ENCODE measurements around the gene C2orf92. TPM values are rescaled to one million over a fixed set of nuclear protein-coding genes. Genes with fewer than 3 reads are reported as not detected.

C2orf92 gene
- total RNA-seq, 2 experiments from 2014 or later, result 4.5 to 4.8 TPM

DNA sequence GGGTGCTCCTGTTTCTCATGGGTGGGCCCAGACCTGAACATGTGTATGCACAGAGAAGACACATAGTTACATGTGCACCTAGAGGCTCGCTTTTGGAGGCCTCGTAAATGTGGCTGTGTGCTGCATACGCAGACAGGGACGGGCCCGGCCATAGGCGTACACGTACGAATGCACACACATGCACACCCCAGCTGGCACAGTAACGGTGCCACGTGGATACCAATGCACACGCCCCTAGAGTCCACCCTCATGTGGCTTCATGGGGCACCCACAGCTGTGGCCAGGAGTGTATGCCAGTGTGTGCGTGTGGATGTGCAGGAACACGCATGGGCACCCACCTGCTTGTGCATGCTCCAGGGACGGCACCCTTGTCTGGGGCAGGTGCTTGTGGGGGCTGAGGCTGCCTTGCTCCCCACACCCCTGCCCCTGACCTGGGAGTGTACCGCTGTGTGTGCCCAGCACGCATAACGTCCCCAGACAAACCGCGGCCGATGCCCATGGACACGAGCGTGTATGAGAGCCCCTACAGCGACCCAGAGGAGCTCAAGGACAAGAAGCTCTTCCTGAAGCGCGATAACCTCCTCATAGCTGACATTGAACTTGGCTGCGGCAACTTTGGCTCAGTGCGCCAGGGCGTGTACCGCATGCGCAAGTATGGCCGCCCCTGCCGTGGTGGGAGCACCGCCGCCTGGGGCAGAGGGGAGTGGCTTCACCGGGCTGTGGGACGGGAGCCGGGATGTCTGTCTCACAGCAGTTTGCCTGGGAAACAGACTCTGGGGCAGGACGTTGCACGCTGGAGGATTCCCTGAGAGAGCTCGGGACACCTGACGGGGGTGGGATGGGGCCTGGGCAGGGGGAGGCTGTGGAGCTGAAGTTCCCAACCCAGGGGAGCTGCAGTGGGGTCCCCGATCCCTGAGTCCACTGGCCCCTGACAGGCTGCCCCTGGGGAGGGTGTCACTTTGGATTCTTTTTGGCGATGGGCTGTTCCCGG is 64.8 kb downstream of the C2orf92 start:
- ChIA-PET POLR2A (no interaction called here), CTCF (no interaction called here)

DNA sequence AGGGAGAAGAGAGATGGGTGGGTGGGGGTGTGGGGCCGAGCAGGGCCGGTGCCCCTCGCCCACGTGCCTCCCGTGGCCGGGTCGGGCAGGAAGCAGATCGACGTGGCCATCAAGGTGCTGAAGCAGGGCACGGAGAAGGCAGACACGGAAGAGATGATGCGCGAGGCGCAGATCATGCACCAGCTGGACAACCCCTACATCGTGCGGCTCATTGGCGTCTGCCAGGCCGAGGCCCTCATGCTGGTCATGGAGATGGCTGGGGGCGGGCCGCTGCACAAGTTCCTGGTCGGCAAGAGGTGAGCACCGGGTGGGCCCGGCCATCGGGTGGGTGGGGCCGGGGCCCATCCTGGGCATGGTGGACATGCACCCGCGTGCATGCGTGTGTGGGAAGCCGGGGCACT is 65.6 kb downstream of the C2orf92 start:
- Mint-ChIP-seq H3K27ac (no peak overlapping the region), H3K9me3 (peaks cover 3% of the 10 kb centered on the region), H3K36me3 (peaks cover 48% of the 10 kb centered on the region), H3K27me3 (no peaks in the 10 kb centered on the region), H3K4me3 (no peak overlapping the region), H3K4me1 (ENCODE audit: low read depth) (peaks cover 11% of the 10 kb centered on the region)
- ChIA-PET CTCF (no interaction called here), POLR2A (no interaction called here)
- intact Hi-C loops (cut with micrococcal nuclease), result no loop called here
- no peak for DNase-seq

More for the DNA sequence above, 64.8 kb downstream of the C2orf92 start:
- Mint-ChIP-seq H3K9me3 (peaks cover 8% of the 10 kb centered on the region), H3K4me1 (ENCODE audit: low read depth) (peaks cover 12% of the 10 kb centered on the region), H3K27ac (no peak overlapping the region), H3K27me3 (no peaks in the 10 kb centered on the region), H3K36me3 (peaks cover 56% of the 10 kb centered on the region), H3K4me3 (no peak overlapping the region)
- intact Hi-C loops (cut with micrococcal nuclease), result no loop called here
- no peak for DNase-seq

DNA sequence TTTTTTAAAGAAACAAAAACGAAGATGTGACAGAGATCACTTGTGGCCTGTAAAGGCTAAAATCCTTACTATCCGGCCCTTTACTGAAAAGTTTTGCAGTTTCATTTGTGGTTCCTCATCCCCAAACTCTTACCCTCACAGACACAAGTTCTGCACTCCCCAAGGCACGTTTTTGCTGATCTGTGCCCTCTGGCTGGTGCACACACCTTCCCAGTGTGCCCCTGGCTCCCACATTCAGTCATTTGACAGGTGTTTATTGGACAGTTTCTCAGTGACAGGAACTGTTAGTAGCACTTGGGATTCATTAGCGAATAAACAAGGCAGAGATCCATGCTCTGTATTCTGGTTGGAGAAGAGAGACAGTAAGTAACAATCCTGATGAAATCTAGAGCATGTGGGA is 66.7 kb downstream of the C2orf92 start:
- intact Hi-C loops (cut with micrococcal nuclease), result no loop called here
- peaks cover 14% of the 10 kb centered on the region for H3K4me1 Mint-ChIP-seq (ENCODE audit: low read depth)
- H3K36me3 Mint-ChIP-seq, result peaks cover 46% of the 10 kb centered on the region
- no peak for DNase-seq
- no peak overlapping the region for H3K4me3 Mint-ChIP-seq
- ChIA-PET CTCF (interaction anchor here (1.4 kb wide), 1 partner anchor 36 kb away, joined by 4 read pairs; no protein-coding TSS in a partner anchor), POLR2A (no interaction called here)
- no peaks in the 10 kb centered on the region for H3K9me3 Mint-ChIP-seq
- no peak overlapping the region for H3K27ac Mint-ChIP-seq
- H3K27me3 Mint-ChIP-seq, result no peaks in the 10 kb centered on the region

DNA sequence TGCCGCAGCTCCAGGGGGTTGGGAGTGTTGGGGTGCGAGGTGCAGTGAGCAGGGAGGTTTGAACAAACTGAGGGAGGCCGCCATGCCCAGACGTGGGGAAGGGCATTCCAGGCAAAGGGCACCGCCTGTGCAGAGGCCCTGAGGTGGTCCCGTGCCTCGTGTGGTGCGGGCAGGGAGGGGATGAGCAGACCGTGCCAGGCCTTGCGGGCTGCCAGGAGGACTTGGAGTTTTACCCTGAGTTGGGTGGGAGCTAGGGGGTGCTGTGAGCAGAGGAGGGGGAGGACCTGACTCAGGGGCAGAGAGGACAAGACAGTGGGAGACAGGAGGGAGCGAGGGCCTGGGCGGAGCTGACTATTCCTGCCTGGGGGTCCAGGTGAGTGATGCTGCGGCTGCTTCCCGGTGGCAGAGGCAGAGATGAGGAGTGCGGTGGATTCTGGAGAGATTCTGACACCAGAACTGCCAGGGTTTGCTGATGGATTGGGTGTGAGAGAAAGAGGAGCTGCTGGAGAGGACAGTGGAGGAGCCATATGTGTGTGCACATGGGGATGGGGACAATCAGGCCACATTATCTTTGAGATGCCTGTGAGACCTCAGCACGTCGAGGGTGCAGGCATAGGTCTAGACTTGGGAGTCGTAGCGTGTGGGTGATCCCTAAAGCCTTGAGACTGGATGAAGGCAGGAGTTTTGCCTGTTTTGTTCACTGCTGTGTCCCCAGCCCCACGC is 67.3 kb downstream of the C2orf92 start:
- H3K27me3 Mint-ChIP-seq, result no peaks in the 10 kb centered on the region
- peaks cover 44% of the 10 kb centered on the region for H3K36me3 Mint-ChIP-seq
- no peaks in the 10 kb centered on the region for H3K9me3 Mint-ChIP-seq
- no peak overlapping the region for H3K27ac Mint-ChIP-seq
- no peak overlapping the region for H3K4me3 Mint-ChIP-seq
- intact Hi-C loops (cut with micrococcal nuclease), result no loop called here
- POLR2A ChIA-PET, result no interaction called here
- CTCF ChIA-PET, result interaction anchor here (1.3 to 1.4 kb wide), 2 partner anchors 15 to 37 kb away, joined by 3 to 4 read pairs; no protein-coding TSS in a partner anchor
- H3K4me1 Mint-ChIP-seq (ENCODE audit: low read depth), result peaks cover 14% of the 10 kb centered on the region
- no peak for DNase-seq

DNA sequence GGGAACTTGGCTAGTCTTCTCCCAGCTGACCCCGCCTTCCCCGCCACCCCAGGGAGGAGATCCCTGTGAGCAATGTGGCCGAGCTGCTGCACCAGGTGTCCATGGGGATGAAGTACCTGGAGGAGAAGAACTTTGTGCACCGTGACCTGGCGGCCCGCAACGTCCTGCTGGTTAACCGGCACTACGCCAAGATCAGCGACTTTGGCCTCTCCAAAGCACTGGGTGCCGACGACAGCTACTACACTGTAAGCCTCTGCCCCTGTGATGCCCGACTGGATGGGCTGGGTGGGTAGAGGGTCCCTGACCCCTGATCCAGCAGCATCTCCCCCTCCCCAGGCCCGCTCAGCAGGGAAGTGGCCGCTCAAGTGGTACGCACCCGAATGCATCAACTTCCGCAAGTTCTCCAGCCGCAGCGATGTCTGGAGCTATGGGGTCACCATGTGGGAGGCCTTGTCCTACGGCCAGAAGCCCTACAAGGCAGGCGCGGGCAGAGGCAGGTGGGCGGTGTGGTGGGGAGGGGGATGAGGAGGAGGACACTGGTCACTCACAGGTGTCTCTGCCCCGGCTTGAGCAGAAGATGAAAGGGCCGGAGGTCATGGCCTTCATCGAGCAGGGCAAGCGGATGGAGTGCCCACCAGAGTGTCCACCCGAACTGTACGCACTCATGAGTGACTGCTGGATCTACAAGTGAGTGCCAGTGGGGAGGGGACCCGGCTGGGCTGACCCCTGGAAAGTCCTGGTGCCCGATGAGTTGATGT is 68.1 kb downstream of the C2orf92 start:
- ChIA-PET CTCF (interaction anchor here (1.3 to 1.4 kb wide), 2 partner anchors 14 to 38 kb away, joined by 3 to 4 read pairs; no protein-coding TSS in a partner anchor), POLR2A (no interaction called here)
- Mint-ChIP-seq H3K27me3 (no peaks in the 10 kb centered on the region), H3K9me3 (no peaks in the 10 kb centered on the region), H3K36me3 (peaks cover 39% of the 10 kb centered on the region), H3K4me1 (ENCODE audit: low read depth) (peaks cover 22% of the 10 kb centered on the region), H3K4me3 (no peak overlapping the region), H3K27ac (no peak overlapping the region)
- no peak for DNase-seq
- intact Hi-C loops (cut with micrococcal nuclease), result no loop called here

DNA sequence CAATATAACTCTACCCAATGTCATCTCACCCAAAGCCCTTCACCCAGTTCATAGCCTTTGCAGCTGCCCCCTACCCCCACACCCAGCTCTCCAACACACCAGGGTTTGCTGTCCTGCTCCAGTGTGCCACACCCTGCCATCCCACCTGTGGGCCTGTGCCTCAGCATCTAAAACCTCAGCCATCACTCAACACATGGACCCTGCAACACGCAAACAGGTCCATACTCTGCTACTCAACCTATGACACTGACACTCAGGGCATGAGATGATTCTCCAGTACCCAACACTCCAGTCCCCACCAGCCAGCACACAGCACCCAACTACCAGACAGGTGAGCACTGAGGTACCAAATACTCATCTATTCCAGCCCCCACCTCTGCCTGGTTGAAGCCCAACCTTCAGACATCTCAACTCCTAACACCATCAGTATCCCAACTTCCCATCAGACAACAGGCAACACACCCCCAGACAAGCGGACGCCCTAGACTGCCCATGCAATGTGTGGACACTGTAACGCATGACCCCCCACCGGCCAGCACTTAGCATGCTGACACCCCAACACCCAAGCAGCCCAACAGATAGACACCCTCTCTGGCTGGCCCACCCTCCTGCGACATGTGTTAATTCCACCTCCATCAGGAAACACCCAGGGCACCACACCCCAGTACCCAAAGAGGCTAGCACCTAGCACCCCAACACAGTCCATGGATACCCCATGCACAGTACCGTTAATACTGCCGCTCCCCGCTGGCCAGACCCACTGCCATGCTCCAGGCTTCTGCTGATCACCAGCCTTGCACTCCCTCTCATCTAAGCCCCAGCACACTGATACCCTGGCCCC is 68.9 kb downstream of the C2orf92 start:
- DNase-seq, result no peak
- Mint-ChIP-seq H3K9me3 (no peaks in the 10 kb centered on the region), H3K36me3 (peaks cover 38% of the 10 kb centered on the region), H3K4me3 (no peak overlapping the region), H3K4me1 (ENCODE audit: low read depth) (peaks cover 28% of the 10 kb centered on the region), H3K27ac (no peak overlapping the region), H3K27me3 (no peaks in the 10 kb centered on the region)
- ChIA-PET POLR2A (no interaction called here), CTCF (interaction anchor here (1.3 kb wide), 1 partner anchor 13 kb away, joined by 3 read pairs; no protein-coding TSS in a partner anchor)
- intact Hi-C loops (cut with micrococcal nuclease), result no loop called here

DNA sequence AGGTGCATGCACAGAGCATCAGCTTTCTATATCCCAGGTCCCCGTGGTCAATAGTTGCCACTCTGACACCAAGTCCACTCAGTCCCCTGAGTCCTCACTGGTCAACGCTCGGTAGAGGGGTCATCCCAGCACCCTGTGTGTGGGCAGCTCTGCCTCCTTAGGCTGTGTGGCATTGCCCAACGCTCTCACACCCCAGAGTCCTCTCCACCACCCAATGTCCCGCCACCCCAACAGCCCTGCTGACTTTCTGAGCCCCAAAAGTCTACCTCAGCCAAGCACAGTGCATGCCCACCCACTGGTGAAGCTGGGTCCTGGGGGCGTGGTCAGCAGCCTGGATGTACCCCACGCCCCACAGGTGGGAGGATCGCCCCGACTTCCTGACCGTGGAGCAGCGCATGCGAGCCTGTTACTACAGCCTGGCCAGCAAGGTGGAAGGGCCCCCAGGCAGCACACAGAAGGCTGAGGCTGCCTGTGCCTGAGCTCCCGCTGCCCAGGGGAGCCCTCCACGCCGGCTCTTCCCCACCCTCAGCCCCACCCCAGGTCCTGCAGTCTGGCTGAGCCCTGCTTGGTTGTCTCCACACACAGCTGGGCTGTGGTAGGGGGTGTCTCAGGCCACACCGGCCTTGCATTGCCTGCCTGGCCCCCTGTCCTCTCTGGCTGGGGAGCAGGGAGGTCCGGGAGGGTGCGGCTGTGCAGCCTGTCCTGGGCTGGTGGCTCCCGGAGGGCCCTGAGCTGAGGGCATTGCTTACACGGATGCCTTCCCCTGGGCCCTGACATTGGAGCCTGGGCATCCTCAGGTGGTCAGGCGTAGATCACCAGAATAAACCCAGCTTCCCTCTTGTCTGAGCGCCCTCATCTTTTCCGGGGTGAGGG is 69.7 kb downstream of the C2orf92 start:
- Mint-ChIP-seq H3K4me1 (ENCODE audit: low read depth) (peaks cover 34% of the 10 kb centered on the region), H3K4me3 (no peak overlapping the region), H3K27me3 (no peaks in the 10 kb centered on the region), H3K9me3 (no peaks in the 10 kb centered on the region), H3K27ac (no peak overlapping the region), H3K36me3 (peaks cover 37% of the 10 kb centered on the region)
- no peak for DNase-seq
- ChIA-PET CTCF (interaction anchor here (1.2 to 4.6 kb wide), 15 partner anchors 8 to 149 kb away, joined by 3 to 37 read pairs (median 7); partner anchors contain the start of gene ZAP70), POLR2A (no interaction called here)
- intact Hi-C loops (cut with micrococcal nuclease), result no loop called here

DNA sequence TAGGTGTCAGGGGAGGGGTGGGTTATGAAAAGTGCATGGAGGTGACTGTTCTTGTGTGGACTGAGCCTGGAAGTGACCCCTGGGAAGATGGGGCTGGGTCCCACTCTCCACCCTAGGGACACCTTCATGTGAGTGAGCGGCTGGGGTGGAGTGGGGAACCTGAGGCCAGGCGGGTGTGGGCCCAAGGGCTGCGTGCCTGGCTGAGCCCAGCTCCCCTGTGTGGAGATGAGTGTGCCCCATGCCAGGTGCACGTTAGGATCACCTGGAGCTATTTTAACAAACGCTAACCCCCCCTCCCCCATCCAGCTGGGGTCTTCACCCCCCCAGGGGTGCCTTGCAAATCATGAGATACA is 70.4 kb downstream of the C2orf92 start:
- H3K36me3 Mint-ChIP-seq, result peaks cover 37% of the 10 kb centered on the region
- intact Hi-C loops (cut with micrococcal nuclease), result no loop called here
- no peak for DNase-seq

DNA sequence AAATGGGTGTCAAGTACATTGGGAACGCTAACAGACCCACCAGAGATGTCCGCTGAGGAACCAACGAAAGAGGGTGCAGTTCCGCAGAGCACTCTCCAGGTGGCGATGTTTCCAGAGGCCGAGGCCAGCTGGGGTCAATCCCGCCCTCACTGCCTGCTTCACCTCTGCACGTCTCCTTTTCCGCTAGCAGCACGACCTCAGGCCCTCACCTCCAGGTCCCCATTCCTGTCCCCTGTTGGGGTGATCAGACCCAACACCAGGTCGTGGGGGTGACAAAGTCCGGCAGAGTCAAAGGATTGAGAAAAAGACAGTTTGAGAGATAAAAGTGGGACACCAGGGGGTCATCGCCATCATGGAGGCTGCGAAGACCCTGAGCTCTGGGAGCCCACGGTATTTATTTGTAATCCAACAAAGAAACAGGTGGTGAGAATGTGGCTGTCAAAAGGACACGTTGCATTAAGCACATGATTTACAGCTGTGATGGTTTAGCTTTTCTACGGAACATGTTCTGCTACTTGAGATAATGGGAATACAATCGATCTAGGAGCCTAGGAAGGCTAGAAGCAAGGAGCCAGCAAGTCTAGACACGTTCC is 71.2 kb downstream of the C2orf92 start:
- intact Hi-C loops (cut with micrococcal nuclease), result no loop called here
- ChIA-PET POLR2A (interaction anchor here (1.1 to 4.4 kb wide), 3 partner anchors 22 to 27 kb away, joined by 3 to 26 read pairs (median 12); partner anchors contain the start of gene ZAP70), CTCF (interaction anchor here (0.7 to 4.6 kb wide), 24 partner anchors 8 to 644 kb away, joined by 3 to 37 read pairs (median 5); partner anchors contain the start of genes ACTR1B and ZAP70)
- Mint-ChIP-seq H3K27ac (no peak overlapping the region), H3K4me1 (ENCODE audit: low read depth) (peaks cover 46% of the 10 kb centered on the region), H3K4me3 (no peak overlapping the region), H3K9me3 (no peaks in the 10 kb centered on the region), H3K27me3 (no peaks in the 10 kb centered on the region), H3K36me3 (peaks cover 37% of the 10 kb centered on the region)
- peak; percentile 58 for DNase-seq

More for the DNA sequence above, 70.4 kb downstream of the C2orf92 start:
- ChIA-PET CTCF (interaction anchor here (1.2 to 4.6 kb wide), 18 partner anchors 8 to 645 kb away, joined by 3 to 37 read pairs (median 6); partner anchors contain the start of gene ZAP70), POLR2A (interaction anchor here (1.1 to 4.4 kb wide), 3 partner anchors 21 to 27 kb away, joined by 3 to 26 read pairs (median 12); partner anchors contain the start of gene ZAP70)
- Mint-ChIP-seq H3K4me3 (no peak overlapping the region), H3K27ac (no peak overlapping the region), H3K9me3 (no peaks in the 10 kb centered on the region), H3K27me3 (no peaks in the 10 kb centered on the region), H3K4me1 (ENCODE audit: low read depth) (peaks cover 40% of the 10 kb centered on the region)

DNA sequence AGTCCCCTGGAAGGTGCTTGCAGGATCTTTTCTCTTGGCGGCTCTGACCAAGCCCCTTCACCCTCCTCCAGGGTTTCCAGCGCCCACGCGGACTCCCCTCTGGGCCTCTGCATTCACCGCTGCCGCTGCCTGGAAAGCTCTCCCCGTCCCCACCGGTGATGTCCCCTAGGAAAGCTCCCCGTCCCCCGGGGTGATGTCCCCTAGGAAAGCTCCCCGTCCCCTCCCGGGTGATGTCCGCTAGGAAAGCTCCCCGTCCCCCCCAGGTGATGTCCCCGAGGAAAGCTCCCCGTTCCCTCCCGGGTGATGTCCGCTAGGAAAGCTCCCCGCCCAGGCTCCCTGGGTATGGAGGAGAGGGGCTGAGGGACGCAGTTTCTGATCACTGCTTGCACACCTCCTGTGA is 71.7 kb downstream of the C2orf92 start:
- Mint-ChIP-seq H3K9me3 (no peaks in the 10 kb centered on the region), H3K27ac (no peak overlapping the region), H3K4me3 (no peak overlapping the region), H3K4me1 (ENCODE audit: low read depth) (peaks cover 50% of the 10 kb centered on the region), H3K36me3 (peaks cover 35% of the 10 kb centered on the region), H3K27me3 (no peaks in the 10 kb centered on the region)
- ChIA-PET CTCF (interaction anchor here (0.6 to 4.6 kb wide), 21 partner anchors 10 to 644 kb away, joined by 3 to 37 read pairs (median 5); partner anchors contain the start of genes ACTR1B and ZAP70), POLR2A (interaction anchor here (1.1 to 4.4 kb wide), 4 partner anchors 13 to 28 kb away, joined by 3 to 26 read pairs (median 8); partner anchors contain the start of gene ZAP70)
- no peak for DNase-seq
- intact Hi-C loops (cut with micrococcal nuclease), result no loop called here

Data from activated CD4-positive, alpha-beta memory T cell treated with anti-CD3 and anti-CD28 coated beads for 36 hours (primary cell).